HepG2 (cell line): Measurements from ENCODE around the gene C17orf58. TPM values are rescaled to one million over a fixed set of nuclear protein-coding genes. Genes with fewer than 3 reads are reported as not detected.
A peak's percentile ranks its signal among the peaks of the same experiment; 100 is the strongest.

Experiments
- ATM ChIP-seq: fragments of 450-650 bp; IDR thresholded peaks from 2 replicates; pipeline ENCODE4 v1.7.1; 2017; ENCODE audit warnings: mild to moderate bottlenecking, borderline replicate concordance
- BRCA1 ChIP-seq: sonication (generic); formaldehyde crosslinking; IDR thresholded peaks from 2 replicates; pipeline ENCODE4 v1.4.0; 2020; ENCODE audit warnings: missing genetic modification reagents
- CC2D1A ChIP-seq: sonication (generic); formaldehyde crosslinking; IDR thresholded peaks from 2 replicates; pipeline ENCODE4 v1.8.1; 2023; ENCODE audit warnings: mild to moderate bottlenecking, missing genetic modification reagents
- CCAR2 ChIP-seq: fragments of 200-400 bp; formaldehyde crosslinking; optimal IDR thresholded peaks from 2 replicates; pipeline ENCODE3; 2018; ENCODE audit warnings: low read depth, mild to moderate bottlenecking, low read length, moderate library complexity
- FOXC1 ChIP-seq: sonication (generic); formaldehyde crosslinking; IDR thresholded peaks from 2 replicates; pipeline ENCODE4 v1.8.0; 2022; ENCODE audit warnings: mild to moderate bottlenecking, missing genetic modification reagents, borderline replicate concordance
- FOXP1 ChIP-seq, 2 experiments: fragments of 450-650 bp in 1 of 2; IDR thresholded peaks; 2 replicates each; pipeline ENCODE4 v1.6.1; 2017 to 2018; ENCODE audit warnings: antibody characterized with exemption in 1 of 2
- JUN ChIP-seq: sonication (generic); formaldehyde crosslinking; IDR thresholded peaks from 2 replicates; pipeline ENCODE4 v1.4.0; 2020; ENCODE audit warnings: mild to moderate bottlenecking, missing genetic modification reagents
- PHF8 ChIP-seq: sonication (generic); formaldehyde crosslinking; IDR thresholded peaks from 2 replicates; pipeline ENCODE4 v1.5.0; 2020; ENCODE audit warnings: missing genetic modification reagents
- RAD51 ChIP-seq: fragments of 450-650 bp; IDR thresholded peaks from 2 replicates; pipeline ENCODE4 v1.6.1; 2016; ENCODE audit warnings: borderline replicate concordance
- SMARCC2 ChIP-seq: fragments of 450-650 bp; IDR thresholded peaks from 2 replicates; pipeline ENCODE4 v1.6.1; 2017; ENCODE audit warnings: antibody characterized with exemption, mild to moderate bottlenecking
- SNRNP70 ChIP-seq: fragments of 200-400 bp; formaldehyde crosslinking; IDR thresholded peaks from 2 replicates; pipeline ENCODE4 v1.6.1; 2017; ENCODE audit warnings: mild to moderate bottlenecking, low read depth, low read length, moderate library complexity
- ZBTB3 ChIP-seq: sonication (generic); formaldehyde crosslinking; IDR thresholded peaks from 2 replicates; pipeline ENCODE4 v1.4.0; 2020; ENCODE audit warnings: low read depth, mild to moderate bottlenecking, moderate library complexity, missing genetic modification reagents, borderline replicate concordance
- ZFYVE20 ChIP-seq: sonication (generic); formaldehyde crosslinking; IDR thresholded peaks from 2 replicates; pipeline ENCODE4 v1.8.0; 2023; ENCODE audit warnings: low read depth, mild to moderate bottlenecking, moderate library complexity, missing genetic modification reagents, borderline replicate concordance
- ZNF543 ChIP-seq: sonication (generic); formaldehyde crosslinking; IDR thresholded peaks from 2 replicates; pipeline ENCODE4 v1.4.0; 2020; ENCODE audit warnings: mild to moderate bottlenecking, missing genetic modification reagents
- ZNF703 ChIP-seq: sonication (generic); formaldehyde crosslinking; IDR thresholded peaks from 2 replicates; pipeline ENCODE4 v1.5.1; 2020; ENCODE audit warnings: missing genetic modification reagents, mild to moderate bottlenecking, moderate library complexity, borderline replicate concordance
- ZNF772 ChIP-seq: sonication (generic); formaldehyde crosslinking; IDR thresholded peaks from 2 replicates; pipeline ENCODE4 v1.5.0; 2020; ENCODE audit warnings: mild to moderate bottlenecking, missing genetic modification reagents
- polyA plus RNA-seq, 8 experiments: library from polyadenylated mRNA; depleted of rRNA in 3 of 8; stranded (reverse) in 7 of 8; unstranded in 1 of 8; fragments of >200 nt; fragmentation: Illumina TruSeq in 4 of 8; extraction: Trizol in 4 of 8; gene quantifications; 2 replicates each; pipeline versions ENCODE4 v1.2.1 to v1.2.3, GENCODE V29; 2011 to 2016; ENCODE audit warnings: low read depth in 4 of 8, missing spikeins in 1 of 8, mixed read lengths in 1 of 8; ENCODE audit not compliant: insufficient read depth in 1 of 8
- total RNA-seq, 5 experiments: library from RNA; depleted of rRNA; stranded (reverse); fragments of >200 nt; fragmentation: Illumina TruSeq; extraction: Trizol; gene quantifications; 2 replicates each; pipeline ENCODE4 v1.2.3, GENCODE V29; 2016; ENCODE audit warnings: low read depth in 1 of 5
- TF ChIP-seq, protein P1 (sequence below): sonication (generic); formaldehyde crosslinking; IDR thresholded peaks from 2 replicates; pipeline ENCODE4 v1.5.0; 2020; ENCODE audit warnings: missing genetic modification reagents
- TF ChIP-seq, protein P2 (sequence below): sonication (generic); formaldehyde crosslinking; IDR thresholded peaks from 2 replicates; pipeline ENCODE4 v1.4.0; 2020; ENCODE audit warnings: mild to moderate bottlenecking, missing genetic modification reagents, borderline replicate concordance
- TF ChIP-seq, protein P3 (sequence below): sonication (generic); formaldehyde crosslinking; IDR thresholded peaks from 2 replicates; pipeline ENCODE4 v1.5.0; 2020; ENCODE audit warnings: mild to moderate bottlenecking, missing genetic modification reagents, borderline replicate concordance
- TF ChIP-seq, protein P4 (sequence below): sonication (generic); formaldehyde crosslinking; IDR thresholded peaks from 2 replicates; pipeline ENCODE4 v1.5.0; 2020; ENCODE audit warnings: mild to moderate bottlenecking, low read depth, missing genetic modification reagents, borderline replicate concordance

C17orf58 gene
- total and polyA plus RNA-seq, 2 of the 13 experiments (the other 11 are each of a cell fraction or from before 2014, with no cell fraction given), result 15.6 to 15.8 TPM

DNA sequence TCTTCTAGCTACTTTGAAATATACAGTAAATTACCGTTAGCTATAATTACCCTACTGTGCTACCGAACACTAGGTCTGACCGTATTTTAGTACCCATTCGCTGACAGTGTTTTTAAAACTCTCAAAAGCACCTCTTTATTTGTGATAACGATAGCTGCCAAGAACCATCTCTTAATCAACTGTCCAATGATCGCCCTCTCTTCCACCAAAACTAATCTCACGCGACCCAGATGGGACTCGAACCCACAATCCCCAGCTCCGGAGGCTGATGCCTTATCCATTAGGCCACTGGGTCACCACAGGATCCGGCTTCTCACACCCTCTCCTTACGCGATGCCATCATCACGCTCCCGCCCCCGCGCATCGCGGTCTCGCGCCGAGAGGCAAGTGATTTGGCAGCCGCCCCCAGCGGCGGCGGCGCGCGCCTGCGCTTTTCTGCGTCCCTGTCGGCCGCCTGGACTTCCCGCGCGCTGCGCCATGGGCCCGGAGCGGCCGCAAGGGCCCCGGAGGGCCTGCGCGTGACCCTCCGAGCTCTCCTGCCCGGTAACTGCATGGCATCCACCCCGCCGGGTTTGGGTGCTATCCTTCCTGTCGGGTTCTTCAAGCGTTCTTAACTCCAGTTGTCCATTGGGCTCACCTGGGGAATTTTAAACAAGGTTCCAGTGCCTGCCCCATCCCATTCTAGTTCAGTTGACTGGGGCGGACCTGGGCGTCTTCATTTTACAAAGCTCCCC, 23.6 kb upstream of the C17orf58 start (continued):
- TF ChIP-seq ZNF772 (CRISPR knock-in tag) (peak; percentile 95), BRCA1 (CRISPR knock-in tag) (peak; percentile 72; the same call in 1 of the 2 replicates), ZFYVE20 (CRISPR knock-in tag) (no peak; the same call in 1 of the 2 replicates), SNRNP70 (no peak), ZNF543 (CRISPR knock-in tag) (peak; percentile 81), FOXC1 (peak; percentile 99), JUN (0 out of 2 replicates have a peak, but pooled peaks have one; percentile 73), RAD51 (no peak), PHF8 (CRISPR knock-in tag) (peak; percentile 90), CC2D1A (CRISPR knock-in tag) (0 out of 2 replicates have a peak, but pooled peaks have one; percentile 29), ZBTB3 (CRISPR knock-in tag) (peak; percentile 76; the same call in 1 of the 2 replicates), ATM (no peak), SMARCC2 (no peak), ZNF703 (CRISPR knock-in tag) (peak; percentile 93; the same call in 1 of the 2 replicates), FOXP1 (IDR thresholded peaks at IDR 0.05) (no peak), FOXP1 (CRISPR knock-in tag; IDR thresholded peaks at IDR 0.05) (peak; percentile 67; the same call in 1 of the 2 replicates), CCAR2 (no peak)
- TF ChIP-seq, protein P1, sequence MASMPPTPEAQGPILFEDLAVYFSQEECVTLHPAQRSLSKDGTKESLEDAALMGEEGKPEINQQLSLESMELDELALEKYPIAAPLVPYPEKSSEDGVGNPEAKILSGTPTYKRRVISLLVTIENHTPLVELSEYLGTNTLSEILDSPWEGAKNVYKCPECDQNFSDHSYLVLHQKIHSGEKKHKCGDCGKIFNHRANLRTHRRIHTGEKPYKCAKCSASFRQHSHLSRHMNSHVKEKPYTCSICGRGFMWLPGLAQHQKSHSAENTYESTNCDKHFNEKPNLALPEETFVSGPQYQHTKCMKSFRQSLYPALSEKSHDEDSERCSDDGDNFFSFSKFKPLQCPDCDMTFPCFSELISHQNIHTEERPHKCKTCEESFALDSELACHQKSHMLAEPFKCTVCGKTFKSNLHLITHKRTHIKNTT, result 0 out of 2 replicates have a peak, but pooled peaks have one; percentile 98
- TF ChIP-seq, protein P2, sequence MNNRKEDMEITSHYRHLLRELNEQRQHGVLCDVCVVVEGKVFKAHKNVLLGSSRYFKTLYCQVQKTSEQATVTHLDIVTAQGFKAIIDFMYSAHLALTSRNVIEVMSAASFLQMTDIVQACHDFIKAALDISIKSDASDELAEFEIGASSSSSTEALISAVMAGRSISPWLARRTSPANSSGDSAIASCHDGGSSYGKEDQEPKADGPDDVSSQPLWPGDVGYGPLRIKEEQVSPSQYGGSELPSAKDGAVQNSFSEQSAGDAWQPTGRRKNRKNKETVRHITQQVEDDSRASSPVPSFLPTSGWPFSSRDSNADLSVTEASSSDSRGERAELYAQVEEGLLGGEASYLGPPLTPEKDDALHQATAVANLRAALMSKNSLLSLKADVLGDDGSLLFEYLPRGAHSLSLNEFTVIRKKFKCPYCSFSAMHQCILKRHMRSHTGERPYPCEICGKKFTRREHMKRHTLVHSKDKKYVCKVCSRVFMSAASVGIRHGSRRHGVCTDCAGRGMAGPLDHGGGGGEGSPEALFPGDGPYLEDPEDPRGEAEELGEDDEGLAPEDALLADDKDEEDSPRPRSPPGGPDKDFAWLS (CRISPR knock-in tag), result no peak
- TF ChIP-seq, protein P3, sequence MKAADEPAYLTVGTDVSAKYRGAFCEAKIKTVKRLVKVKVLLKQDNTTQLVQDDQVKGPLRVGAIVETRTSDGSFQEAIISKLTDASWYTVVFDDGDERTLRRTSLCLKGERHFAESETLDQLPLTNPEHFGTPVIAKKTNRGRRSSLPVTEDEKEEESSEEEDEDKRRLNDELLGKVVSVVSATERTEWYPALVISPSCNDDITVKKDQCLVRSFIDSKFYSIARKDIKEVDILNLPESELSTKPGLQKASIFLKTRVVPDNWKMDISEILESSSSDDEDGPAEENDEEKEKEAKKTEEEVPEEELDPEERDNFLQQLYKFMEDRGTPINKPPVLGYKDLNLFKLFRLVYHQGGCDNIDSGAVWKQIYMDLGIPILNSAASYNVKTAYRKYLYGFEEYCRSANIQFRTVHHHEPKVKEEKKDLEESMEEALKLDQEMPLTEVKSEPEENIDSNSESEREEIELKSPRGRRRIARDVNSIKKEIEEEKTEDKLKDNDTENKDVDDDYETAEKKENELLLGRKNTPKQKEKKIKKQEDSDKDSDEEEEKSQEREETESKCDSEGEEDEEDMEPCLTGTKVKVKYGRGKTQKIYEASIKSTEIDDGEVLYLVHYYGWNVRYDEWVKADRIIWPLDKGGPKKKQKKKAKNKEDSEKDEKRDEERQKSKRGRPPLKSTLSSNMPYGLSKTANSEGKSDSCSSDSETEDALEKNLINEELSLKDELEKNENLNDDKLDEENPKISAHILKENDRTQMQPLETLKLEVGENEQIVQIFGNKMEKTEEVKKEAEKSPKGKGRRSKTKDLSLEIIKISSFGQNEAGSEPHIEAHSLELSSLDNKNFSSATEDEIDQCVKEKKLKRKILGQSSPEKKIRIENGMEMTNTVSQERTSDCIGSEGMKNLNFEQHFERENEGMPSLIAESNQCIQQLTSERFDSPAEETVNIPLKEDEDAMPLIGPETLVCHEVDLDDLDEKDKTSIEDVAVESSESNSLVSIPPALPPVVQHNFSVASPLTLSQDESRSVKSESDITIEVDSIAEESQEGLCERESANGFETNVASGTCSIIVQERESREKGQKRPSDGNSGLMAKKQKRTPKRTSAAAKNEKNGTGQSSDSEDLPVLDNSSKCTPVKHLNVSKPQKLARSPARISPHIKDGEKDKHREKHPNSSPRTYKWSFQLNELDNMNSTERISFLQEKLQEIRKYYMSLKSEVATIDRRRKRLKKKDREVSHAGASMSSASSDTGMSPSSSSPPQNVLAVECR (CRISPR knock-in tag), result peak; percentile 93
- TF ChIP-seq, protein P4, sequence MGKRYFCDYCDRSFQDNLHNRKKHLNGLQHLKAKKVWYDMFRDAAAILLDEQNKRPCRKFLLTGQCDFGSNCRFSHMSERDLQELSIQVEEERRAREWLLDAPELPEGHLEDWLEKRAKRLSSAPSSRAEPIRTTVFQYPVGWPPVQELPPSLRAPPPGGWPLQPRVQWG, result no peak
